Measurements from ENCODE around the gene RPS6KA1.
"Not testable (repeated sequence)": the region's sequence is repeated elsewhere in the genome, so short reads cannot be mapped to it uniquely, and the experiment has no call there.

RPS6KA1 gene

GRCh38 chr1:26608895-26609294 lies 79.3 kb downstream of the RPS6KA1 start:
- Histone ChIP-seq H3K4me3 (ENCODE audit: low read depth, low read length, poor library complexity, severe bottlenecking) (no peak overlapping the region), H3K27ac (ENCODE audit: low read depth, low read length, poor library complexity, severe bottlenecking) (no peak overlapping the region), H3K4me1 (ENCODE audit: insufficient read depth, low read length, severe bottlenecking) (no peaks in the 10 kb centered on the region), H3K9me3 (ENCODE audit: low read length) (no peaks in the 10 kb centered on the region), H2AFZ (ENCODE audit: low read length) (no peak overlapping the region), H3K9ac (ENCODE audit: low read length) (no peak overlapping the region), H3K9me2 (ENCODE audit: low read depth, low read length) (no peaks in the 10 kb centered on the region), H3K4me2 (ENCODE audit: low read length) (no peak overlapping the region), H3K27me3 (ENCODE audit: insufficient read depth, low read length) (no peaks in the 10 kb centered on the region; the same call in 1 of the 2 replicates), H3K36me3 (ENCODE audit: insufficient read depth, low read length) (no peaks in the 10 kb centered on the region), H3F3A (ENCODE audit: insufficient read depth, low read length) (no peaks in the 10 kb centered on the region), H3K79me2 (ENCODE audit: insufficient read depth, low read length) (no peaks in the 10 kb centered on the region), H4K20me1 (ENCODE audit: insufficient read depth, low read length) (no peaks in the 10 kb centered on the region)
- TF ChIP-seq EZH2 (IDR thresholded peaks at IDR 0.05; ENCODE audit: borderline replicate concordance, low read length): no peak
- TF ChIP-seq CTCF (IDR thresholded peaks at IDR 0.05; ENCODE audit: low read length): no peak

- Histone ChIP-seq H3K9ac (ENCODE audit: low read length) (no peak overlapping the region), H4K20me1 (ENCODE audit: insufficient read depth, low read length) (no peaks in the 10 kb centered on the region), H3K4me2 (ENCODE audit: low read length) (no peak overlapping the region), H3K79me2 (ENCODE audit: insufficient read depth, low read length) (no peaks in the 10 kb centered on the region), H3K9me3 (ENCODE audit: low read length) (no peaks in the 10 kb centered on the region), H3K9me2 (ENCODE audit: low read depth, low read length) (no peaks in the 10 kb centered on the region), H3K27me3 (ENCODE audit: insufficient read depth, low read length) (no peaks in the 10 kb centered on the region; the same call in 1 of the 2 replicates), H3K4me3 (ENCODE audit: low read depth, low read length, poor library complexity, severe bottlenecking) (no peak overlapping the region), H3K27ac (ENCODE audit: low read depth, low read length, poor library complexity, severe bottlenecking) (no peak overlapping the region), H3F3A (ENCODE audit: insufficient read depth, low read length) (no peaks in the 10 kb centered on the region), H3K36me3 (ENCODE audit: insufficient read depth, low read length) (no peaks in the 10 kb centered on the region), H2AFZ (ENCODE audit: low read length) (no peak overlapping the region), H3K4me1 (ENCODE audit: insufficient read depth, low read length, severe bottlenecking) (no peaks in the 10 kb centered on the region)
- no peak for TF ChIP-seq CTCF (IDR thresholded peaks at IDR 0.05; ENCODE audit: low read length)
- TF ChIP-seq EZH2 (IDR thresholded peaks at IDR 0.05; ENCODE audit: borderline replicate concordance, low read length): no peak
These were observed 81.2 kb downstream of the RPS6KA1 start for GRCh38 chr1:26610781-26611180.

GRCh38 chr1:26612627-26613026 lies 83.1 kb downstream of the RPS6KA1 start:
- H3K4me1 ChIP-seq (ENCODE audit: insufficient read depth, low read length, severe bottlenecking); H3K4me3 ChIP-seq (ENCODE audit: low read depth, low read length, poor library complexity, severe bottlenecking); H3K9ac ChIP-seq (ENCODE audit: low read length); H3K79me2 ChIP-seq (ENCODE audit: insufficient read depth, low read length); H3K9me3 ChIP-seq (ENCODE audit: low read length); H3K27me3 ChIP-seq (ENCODE audit: insufficient read depth, low read length); H3K4me2 ChIP-seq (ENCODE audit: low read length); H3K36me3 ChIP-seq (ENCODE audit: insufficient read depth, low read length); H3F3A ChIP-seq (ENCODE audit: insufficient read depth, low read length); H2AFZ ChIP-seq (ENCODE audit: low read length); H3K27ac ChIP-seq (ENCODE audit: low read depth, low read length, poor library complexity, severe bottlenecking); H3K9me2 ChIP-seq (ENCODE audit: low read depth, low read length); H4K20me1 ChIP-seq (ENCODE audit: insufficient read depth, low read length): not testable (repeated sequence)

- H3K4me1 ChIP-seq (ENCODE audit: insufficient read depth, low read length, severe bottlenecking): peaks cover 16% of the 10 kb centered on the region
- H3F3A ChIP-seq (ENCODE audit: insufficient read depth, low read length): no peaks in the 10 kb centered on the region
- no peak overlapping the region for H3K4me2 ChIP-seq (ENCODE audit: low read length)
- no peak overlapping the region for H3K4me3 ChIP-seq (ENCODE audit: low read depth, low read length, poor library complexity, severe bottlenecking)
- no peak for TF ChIP-seq EZH2 (IDR thresholded peaks at IDR 0.05; ENCODE audit: borderline replicate concordance, low read length)
- TF ChIP-seq CTCF (IDR thresholded peaks at IDR 0.05; ENCODE audit: low read length): no peak
- no peak overlapping the region for H2AFZ ChIP-seq (ENCODE audit: low read length)
- no peak overlapping the region for H3K27ac ChIP-seq (ENCODE audit: low read depth, low read length, poor library complexity, severe bottlenecking)
- H3K79me2 ChIP-seq (ENCODE audit: insufficient read depth, low read length): no peaks in the 10 kb centered on the region
- H3K27me3 ChIP-seq (ENCODE audit: insufficient read depth, low read length): no peaks in the 10 kb centered on the region
- no peaks in the 10 kb centered on the region for H3K36me3 ChIP-seq (ENCODE audit: insufficient read depth, low read length)
- no peaks in the 10 kb centered on the region for H3K9me3 ChIP-seq (ENCODE audit: low read length)
- H3K9me2 ChIP-seq (ENCODE audit: low read depth, low read length): no peaks in the 10 kb centered on the region
- H3K9ac ChIP-seq (ENCODE audit: low read length): no peak overlapping the region
- no peaks in the 10 kb centered on the region for H4K20me1 ChIP-seq (ENCODE audit: insufficient read depth, low read length)
These were observed 85.3 kb downstream of the RPS6KA1 start for GRCh38 chr1:26614655-26615411.

Data from OCI-LY1 (cell line).